ENCODE measurements around the gene TINCR.
A peak's percentile ranks its signal among the peaks of the same experiment; 100 is the strongest.

Gene TINCR

GRCh38 chr19:5588906-5589676 lies 21.3 kb upstream of the TINCR start:
- no peak for DNase-seq

- DNase-seq, result no peak
Observed at GRCh38 chr19:5588441-5588840, 20.7 kb upstream of the TINCR start.

- no peak for DNase-seq
Observed at GRCh38 chr19:5587661-5588060, 19.9 kb upstream of the TINCR start.

- DNase-seq, result no peak
Observed at GRCh38 chr19:5587071-5587455, 19.3 kb upstream of the TINCR start.

GRCh38 chr19:5586300-5587070 lies 18.7 kb upstream of the TINCR start:
- DNase-seq, result no peak

GRCh38 chr19:5585461-5586299 lies 17.9 kb upstream of the TINCR start:
- no peak for DNase-seq

GRCh38 chr19:5580161-5580571 lies 12.4 kb upstream of the TINCR start:
- no peak for DNase-seq

GRCh38 chr19:5579697-5580096 lies 11.9 kb upstream of the TINCR start:
- no peak for DNase-seq

- DNase-seq, result no peak
Observed at GRCh38 chr19:5579286-5579685, 11.5 kb upstream of the TINCR start.

GRCh38 chr19:5578097-5578846 lies 10.5 kb upstream of the TINCR start:
- DNase-seq, result peak; percentile 40 to 67 (median 63)

GRCh38 chr19:5575590-5575989 lies 7.8 kb upstream of the TINCR start:
- DNase-seq, result no peak

GRCh38 chr19:5572556-5573286 lies 5.0 kb upstream of the TINCR start:
- DNase-seq, result no peak

- no peak for DNase-seq
Observed at GRCh38 chr19:5571777-5572176, 4.0 kb upstream of the TINCR start.

- no peak for DNase-seq
Observed at GRCh38 chr19:5567970-5568407, 236 bp upstream of the TINCR start.

GRCh38 chr19:5564930-5565329 lies 2.8 kb downstream of the TINCR start:
- DNase-seq, result no peak

- no peak for DNase-seq
Observed at GRCh38 chr19:5563935-5564612, 3.7 kb downstream of the TINCR start.

GRCh38 chr19:5563008-5563431 lies 4.7 kb downstream of the TINCR start:
- DNase-seq, result no peak

GRCh38 chr19:5562280-5562679 lies 5.5 kb downstream of the TINCR start:
- no peak for DNase-seq

GRCh38 chr19:5561559-5561958 lies 6.2 kb downstream of the TINCR start:
- no peak for DNase-seq

- DNase-seq, result no peak
Observed at GRCh38 chr19:5560156-5560555, 7.6 kb downstream of the TINCR start.

GRCh38 chr19:5559804-5560133 lies 8.0 kb downstream of the TINCR start:
- no peak for DNase-seq
